ENCODE measurements around the gene KLHL29. TPM values are rescaled to one million over a fixed set of nuclear protein-coding genes. Genes with fewer than 3 reads are reported as not detected.

Gene KLHL29
- total and polyA plus RNA-seq, 2 experiments from 2014 or later = 1.5 to 6.5 TPM

DNA sequence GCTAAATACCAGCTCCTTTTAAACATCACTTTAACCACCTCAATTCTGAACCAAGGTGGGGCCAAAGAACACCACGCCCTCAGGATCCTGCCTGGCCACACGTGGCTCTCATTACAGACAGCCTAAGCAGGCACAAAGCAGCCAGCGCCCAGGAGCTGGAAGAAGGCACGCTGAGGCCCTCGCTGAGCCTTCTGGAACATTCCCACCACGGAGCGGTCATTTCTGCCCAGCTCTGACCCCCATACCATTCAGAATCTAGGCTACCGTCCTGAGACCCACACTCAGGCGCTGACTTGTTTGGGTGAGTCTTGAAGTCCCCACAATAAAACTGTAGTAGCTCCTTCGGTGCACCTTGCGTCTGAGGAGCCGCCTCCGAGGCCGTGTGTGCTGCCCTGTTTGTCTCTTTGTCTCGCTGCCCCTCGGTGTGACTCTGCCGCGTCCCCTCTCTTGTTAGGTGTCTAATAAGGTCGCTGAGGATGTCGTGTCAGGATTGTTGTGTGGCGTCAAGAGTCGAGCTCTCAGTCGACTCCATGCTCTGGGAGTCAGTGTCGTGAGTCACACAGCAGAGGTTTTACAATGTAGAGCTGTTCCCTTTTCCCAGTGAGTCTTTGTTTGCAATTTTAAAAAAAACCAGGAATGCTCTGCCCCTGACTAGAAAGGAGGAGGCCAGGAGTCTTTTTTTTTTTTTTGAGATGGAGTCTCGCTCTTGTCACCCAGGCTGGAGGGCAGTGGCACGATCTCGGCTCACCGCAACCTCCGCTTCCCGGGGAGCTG, 242.4 kb downstream of the KLHL29 start:
- Histone ChIP-seq H2AFZ (no peak overlapping the region), H3K27me3 (ENCODE audit: insufficient read depth) (no peaks in the 10 kb centered on the region), H4K20me1 (replicated peaks; ENCODE audit: insufficient read depth) (no peaks in the 10 kb centered on the region), H3K79me2 (replicated peaks; ENCODE audit: insufficient read depth) (no peaks in the 10 kb centered on the region), H3F3A (replicated peaks; ENCODE audit: low read depth) (no peaks in the 10 kb centered on the region), H3K9me2 (ENCODE audit: insufficient read depth) (no peaks in the 10 kb centered on the region), H3K4me1 (ENCODE audit: insufficient read depth) (no peaks in the 10 kb centered on the region), H3K4me2 (no peak overlapping the region), H3K36me3 (ENCODE audit: insufficient read depth) (no peaks in the 10 kb centered on the region), H3K4me3 (no peak overlapping the region), H3K27ac (ENCODE audit: low read depth) (no peak overlapping the region)
- TF ChIP-seq EZH2 (IDR thresholded peaks at IDR 0.05; ENCODE audit: low read depth, unreplicated experiment) (no peak), EZH2phosphoT487 (IDR thresholded peaks at IDR 0.05; ENCODE audit: unreplicated experiment) (no peak), ZNF114 (CRISPR knock-in tag; IDR thresholded peaks at IDR 0.05) (no peak), STAT1 (IDR thresholded peaks at IDR 0.05; ENCODE audit: unreplicated experiment) (no peak), POLR2AphosphoS5 (IDR thresholded peaks at IDR 0.05; ENCODE audit: low read depth) (no peak), JUNB (IDR thresholded peaks at IDR 0.05; ENCODE audit: unreplicated experiment) (no peak), CREB1 (CRISPR knock-in tag; IDR thresholded peaks at IDR 0.05; ENCODE audit: low read depth) (no peak), NANOG (IDR thresholded peaks at IDR 0.05; ENCODE audit: borderline replicate concordance) (no peak), ZNF331 (CRISPR knock-in tag; IDR thresholded peaks at IDR 0.05; ENCODE audit: low read depth) (no peak)
- TF ChIP-seq, protein P1, sequence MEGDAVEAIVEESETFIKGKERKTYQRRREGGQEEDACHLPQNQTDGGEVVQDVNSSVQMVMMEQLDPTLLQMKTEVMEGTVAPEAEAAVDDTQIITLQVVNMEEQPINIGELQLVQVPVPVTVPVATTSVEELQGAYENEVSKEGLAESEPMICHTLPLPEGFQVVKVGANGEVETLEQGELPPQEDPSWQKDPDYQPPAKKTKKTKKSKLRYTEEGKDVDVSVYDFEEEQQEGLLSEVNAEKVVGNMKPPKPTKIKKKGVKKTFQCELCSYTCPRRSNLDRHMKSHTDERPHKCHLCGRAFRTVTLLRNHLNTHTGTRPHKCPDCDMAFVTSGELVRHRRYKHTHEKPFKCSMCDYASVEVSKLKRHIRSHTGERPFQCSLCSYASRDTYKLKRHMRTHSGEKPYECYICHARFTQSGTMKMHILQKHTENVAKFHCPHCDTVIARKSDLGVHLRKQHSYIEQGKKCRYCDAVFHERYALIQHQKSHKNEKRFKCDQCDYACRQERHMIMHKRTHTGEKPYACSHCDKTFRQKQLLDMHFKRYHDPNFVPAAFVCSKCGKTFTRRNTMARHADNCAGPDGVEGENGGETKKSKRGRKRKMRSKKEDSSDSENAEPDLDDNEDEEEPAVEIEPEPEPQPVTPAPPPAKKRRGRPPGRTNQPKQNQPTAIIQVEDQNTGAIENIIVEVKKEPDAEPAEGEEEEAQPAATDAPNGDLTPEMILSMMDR (conservative IDR thresholded peaks at IDR 0.05; ENCODE audit: low read depth in 2 of 2) = no peak
- TF ChIP-seq, protein P2, sequence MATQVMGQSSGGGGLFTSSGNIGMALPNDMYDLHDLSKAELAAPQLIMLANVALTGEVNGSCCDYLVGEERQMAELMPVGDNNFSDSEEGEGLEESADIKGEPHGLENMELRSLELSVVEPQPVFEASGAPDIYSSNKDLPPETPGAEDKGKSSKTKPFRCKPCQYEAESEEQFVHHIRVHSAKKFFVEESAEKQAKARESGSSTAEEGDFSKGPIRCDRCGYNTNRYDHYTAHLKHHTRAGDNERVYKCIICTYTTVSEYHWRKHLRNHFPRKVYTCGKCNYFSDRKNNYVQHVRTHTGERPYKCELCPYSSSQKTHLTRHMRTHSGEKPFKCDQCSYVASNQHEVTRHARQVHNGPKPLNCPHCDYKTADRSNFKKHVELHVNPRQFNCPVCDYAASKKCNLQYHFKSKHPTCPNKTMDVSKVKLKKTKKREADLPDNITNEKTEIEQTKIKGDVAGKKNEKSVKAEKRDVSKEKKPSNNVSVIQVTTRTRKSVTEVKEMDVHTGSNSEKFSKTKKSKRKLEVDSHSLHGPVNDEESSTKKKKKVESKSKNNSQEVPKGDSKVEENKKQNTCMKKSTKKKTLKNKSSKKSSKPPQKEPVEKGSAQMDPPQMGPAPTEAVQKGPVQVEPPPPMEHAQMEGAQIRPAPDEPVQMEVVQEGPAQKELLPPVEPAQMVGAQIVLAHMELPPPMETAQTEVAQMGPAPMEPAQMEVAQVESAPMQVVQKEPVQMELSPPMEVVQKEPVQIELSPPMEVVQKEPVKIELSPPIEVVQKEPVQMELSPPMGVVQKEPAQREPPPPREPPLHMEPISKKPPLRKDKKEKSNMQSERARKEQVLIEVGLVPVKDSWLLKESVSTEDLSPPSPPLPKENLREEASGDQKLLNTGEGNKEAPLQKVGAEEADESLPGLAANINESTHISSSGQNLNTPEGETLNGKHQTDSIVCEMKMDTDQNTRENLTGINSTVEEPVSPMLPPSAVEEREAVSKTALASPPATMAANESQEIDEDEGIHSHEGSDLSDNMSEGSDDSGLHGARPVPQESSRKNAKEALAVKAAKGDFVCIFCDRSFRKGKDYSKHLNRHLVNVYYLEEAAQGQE (IDR thresholded peaks at IDR 0.05; ENCODE audit: unreplicated experiment) = no peak
- TF ChIP-seq, protein P3, sequence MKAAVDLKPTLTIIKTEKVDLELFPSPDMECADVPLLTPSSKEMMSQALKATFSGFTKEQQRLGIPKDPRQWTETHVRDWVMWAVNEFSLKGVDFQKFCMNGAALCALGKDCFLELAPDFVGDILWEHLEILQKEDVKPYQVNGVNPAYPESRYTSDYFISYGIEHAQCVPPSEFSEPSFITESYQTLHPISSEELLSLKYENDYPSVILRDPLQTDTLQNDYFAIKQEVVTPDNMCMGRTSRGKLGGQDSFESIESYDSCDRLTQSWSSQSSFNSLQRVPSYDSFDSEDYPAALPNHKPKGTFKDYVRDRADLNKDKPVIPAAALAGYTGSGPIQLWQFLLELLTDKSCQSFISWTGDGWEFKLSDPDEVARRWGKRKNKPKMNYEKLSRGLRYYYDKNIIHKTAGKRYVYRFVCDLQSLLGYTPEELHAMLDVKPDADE (IDR thresholded peaks at IDR 0.05) = no peak
- TF ChIP-seq, protein P4, sequence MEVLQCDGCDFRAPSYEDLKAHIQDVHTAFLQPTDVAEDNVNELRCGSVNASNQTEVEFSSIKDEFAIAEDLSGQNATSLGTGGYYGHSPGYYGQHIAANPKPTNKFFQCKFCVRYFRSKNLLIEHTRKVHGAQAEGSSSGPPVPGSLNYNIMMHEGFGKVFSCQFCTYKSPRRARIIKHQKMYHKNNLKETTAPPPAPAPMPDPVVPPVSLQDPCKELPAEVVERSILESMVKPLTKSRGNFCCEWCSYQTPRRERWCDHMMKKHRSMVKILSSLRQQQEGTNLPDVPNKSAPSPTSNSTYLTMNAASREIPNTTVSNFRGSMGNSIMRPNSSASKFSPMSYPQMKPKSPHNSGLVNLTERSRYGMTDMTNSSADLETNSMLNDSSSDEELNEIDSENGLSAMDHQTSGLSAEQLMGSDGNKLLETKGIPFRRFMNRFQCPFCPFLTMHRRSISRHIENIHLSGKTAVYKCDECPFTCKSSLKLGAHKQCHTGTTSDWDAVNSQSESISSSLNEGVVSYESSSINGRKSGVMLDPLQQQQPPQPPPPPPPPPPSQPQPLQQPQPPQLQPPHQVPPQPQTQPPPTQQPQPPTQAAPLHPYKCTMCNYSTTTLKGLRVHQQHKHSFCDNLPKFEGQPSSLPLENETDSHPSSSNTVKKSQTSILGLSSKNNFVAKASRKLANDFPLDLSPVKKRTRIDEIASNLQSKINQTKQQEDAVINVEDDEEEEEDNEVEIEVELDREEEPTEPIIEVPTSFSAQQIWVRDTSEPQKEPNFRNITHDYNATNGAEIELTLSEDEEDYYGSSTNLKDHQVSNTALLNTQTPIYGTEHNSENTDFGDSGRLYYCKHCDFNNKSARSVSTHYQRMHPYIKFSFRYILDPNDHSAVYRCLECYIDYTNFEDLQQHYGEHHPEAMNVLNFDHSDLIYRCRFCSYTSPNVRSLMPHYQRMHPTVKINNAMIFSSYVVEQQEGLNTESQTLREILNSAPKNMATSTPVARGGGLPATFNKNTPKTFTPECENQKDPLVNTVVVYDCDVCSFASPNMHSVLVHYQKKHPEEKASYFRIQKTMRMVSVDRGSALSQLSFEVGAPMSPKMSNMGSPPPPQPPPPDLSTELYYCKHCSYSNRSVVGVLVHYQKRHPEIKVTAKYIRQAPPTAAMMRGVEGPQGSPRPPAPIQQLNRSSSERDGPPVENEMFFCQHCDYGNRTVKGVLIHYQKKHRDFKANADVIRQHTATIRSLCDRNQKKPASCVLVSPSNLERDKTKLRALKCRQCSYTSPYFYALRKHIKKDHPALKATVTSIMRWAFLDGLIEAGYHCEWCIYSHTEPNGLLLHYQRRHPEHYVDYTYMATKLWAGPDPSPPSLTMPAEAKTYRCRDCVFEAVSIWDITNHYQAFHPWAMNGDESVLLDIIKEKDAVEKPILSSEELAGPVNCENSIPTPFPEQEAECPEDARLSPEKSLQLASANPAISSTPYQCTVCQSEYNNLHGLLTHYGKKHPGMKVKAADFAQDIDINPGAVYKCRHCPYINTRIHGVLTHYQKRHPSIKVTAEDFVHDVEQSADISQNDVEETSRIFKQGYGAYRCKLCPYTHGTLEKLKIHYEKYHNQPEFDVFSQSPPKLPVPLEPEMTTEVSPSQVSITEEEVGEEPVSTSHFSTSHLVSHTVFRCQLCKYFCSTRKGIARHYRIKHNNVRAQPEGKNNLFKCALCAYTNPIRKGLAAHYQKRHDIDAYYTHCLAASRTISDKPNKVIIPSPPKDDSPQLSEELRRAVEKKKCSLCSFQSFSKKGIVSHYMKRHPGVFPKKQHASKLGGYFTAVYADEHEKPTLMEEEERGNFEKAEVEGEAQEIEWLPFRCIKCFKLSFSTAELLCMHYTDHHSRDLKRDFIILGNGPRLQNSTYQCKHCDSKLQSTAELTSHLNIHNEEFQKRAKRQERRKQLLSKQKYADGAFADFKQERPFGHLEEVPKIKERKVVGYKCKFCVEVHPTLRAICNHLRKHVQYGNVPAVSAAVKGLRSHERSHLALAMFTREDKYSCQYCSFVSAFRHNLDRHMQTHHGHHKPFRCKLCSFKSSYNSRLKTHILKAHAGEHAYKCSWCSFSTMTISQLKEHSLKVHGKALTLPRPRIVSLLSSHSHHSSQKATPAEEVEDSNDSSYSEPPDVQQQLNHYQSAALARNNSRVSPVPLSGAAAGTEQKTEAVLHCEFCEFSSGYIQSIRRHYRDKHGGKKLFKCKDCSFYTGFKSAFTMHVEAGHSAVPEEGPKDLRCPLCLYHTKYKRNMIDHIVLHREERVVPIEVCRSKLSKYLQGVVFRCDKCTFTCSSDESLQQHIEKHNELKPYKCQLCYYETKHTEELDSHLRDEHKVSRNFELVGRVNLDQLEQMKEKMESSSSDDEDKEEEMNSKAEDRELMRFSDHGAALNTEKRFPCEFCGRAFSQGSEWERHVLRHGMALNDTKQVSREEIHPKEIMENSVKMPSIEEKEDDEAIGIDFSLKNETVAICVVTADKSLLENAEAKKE (CRISPR knock-in tag; IDR thresholded peaks at IDR 0.05) = no peak
- Mint-ChIP-seq H3K27ac (no peak overlapping the region), H3K9me3 (peaks cover 14% of the 10 kb centered on the region), H3K4me1 (peaks cover 16% of the 10 kb centered on the region), H3K36me3 (ENCODE audit: low read depth) (peaks cover 7% of the 10 kb centered on the region; the same call in 2 of the 3 replicates), H3K27me3 (ENCODE audit: insufficient read depth, low read depth, poor library complexity) (peaks cover 5% of the 10 kb centered on the region), H3K4me3 (no peak overlapping the region)
- ATAC-seq = peak; percentile 30
- DNase-seq (ENCODE audit: low spot score) = no peak
